HG03575 (cell line): Measurements from ENCODE around the gene ARIH2.

Source experiments
- ATAC-seq: cut with Tn5 transposase; IDR thresholded peaks from one replicate; pipeline ENCODE4 v1.9.1; 2021; ENCODE audit not compliant: unreplicated experiment, insufficient number of reproducible peaks, low FRiP score; ENCODE audit errors: extremely low read depth

Gene ARIH2

DNA sequence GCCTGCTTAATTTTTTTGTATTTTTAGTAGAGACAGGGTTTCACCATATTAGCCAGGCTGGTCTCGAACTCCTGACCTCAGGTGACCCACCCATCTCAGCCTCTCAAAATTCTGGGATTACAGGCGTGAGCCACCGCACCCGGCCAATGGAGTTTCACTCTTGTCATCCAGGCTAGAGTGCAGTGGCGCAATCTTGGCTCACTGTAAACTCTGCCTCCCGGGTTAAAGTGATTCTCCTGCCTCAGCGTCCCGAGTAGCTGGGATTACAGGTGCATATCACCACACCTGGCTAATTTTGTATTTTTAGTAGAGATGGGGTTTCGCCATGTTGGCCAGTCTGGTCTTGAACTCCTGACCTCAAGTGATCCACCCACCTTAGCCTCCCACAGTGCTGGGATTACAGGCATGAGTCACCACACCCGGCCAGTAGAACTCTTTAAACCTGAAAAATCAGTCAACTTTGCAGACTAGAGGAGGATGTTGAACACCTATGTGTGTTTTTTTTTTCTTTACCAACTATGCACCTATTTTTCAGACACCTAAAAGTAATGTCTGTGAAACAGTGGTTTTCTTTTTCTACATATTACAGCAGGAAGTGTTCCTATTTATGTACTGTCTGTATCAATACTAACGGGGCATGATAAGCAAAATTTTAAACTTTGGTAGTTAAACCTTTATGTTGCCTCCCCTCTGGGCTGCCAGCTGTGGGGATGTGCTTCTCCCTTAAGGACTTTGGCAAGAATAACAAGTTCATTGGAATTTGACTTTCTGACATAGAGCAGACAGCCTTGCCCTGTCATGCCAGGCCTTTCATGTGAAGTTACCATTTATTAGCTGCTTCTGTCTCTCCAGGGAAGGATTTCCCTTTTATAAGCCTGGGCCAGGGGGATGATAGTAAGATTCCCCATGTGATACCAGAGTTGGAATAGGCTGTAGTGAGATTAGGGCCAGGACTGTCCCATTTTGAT, 8.1 kb downstream of the ARIH2 start:
- no peak for ATAC-seq

DNA sequence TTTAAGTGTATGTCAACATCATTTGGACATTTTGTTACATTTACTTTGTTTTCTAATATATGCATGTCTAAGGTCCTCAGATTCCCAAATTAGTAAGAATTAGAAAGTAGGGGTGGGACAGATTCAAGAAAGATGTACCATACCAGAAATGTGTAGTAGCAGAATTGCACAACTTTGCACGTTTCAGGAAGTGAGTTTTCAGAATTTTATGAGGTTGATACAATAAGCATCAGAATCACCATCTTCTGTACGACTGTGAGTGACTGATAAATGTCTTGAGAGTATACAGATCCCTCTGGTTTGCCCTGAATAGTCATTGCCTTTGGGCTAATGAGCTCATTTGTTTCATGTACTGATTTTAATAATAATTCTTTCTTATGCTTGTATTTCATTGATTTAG, 9.3 kb downstream of the ARIH2 start:
- ATAC-seq = no peak

DNA sequence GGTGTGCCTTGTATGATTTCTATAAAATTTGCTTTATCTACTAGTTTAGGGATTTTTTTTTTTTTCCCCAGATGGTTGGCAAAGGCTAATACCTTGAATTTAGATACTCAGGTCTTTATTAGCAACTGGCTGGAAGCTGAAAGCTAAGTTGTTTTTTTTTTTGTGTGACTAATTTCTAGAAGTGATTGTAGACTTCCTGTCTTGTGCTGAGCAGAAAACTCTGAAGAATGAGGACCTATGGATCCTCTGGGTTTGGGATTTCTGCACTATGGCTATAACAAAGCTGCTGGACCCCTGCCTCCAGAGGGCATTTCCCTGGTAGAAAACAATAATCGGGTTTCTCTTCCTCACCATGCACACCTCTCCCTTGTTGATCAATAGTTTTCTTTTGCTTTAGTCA, 10.0 kb downstream of the ARIH2 start:
- ATAC-seq = no peak

DNA sequence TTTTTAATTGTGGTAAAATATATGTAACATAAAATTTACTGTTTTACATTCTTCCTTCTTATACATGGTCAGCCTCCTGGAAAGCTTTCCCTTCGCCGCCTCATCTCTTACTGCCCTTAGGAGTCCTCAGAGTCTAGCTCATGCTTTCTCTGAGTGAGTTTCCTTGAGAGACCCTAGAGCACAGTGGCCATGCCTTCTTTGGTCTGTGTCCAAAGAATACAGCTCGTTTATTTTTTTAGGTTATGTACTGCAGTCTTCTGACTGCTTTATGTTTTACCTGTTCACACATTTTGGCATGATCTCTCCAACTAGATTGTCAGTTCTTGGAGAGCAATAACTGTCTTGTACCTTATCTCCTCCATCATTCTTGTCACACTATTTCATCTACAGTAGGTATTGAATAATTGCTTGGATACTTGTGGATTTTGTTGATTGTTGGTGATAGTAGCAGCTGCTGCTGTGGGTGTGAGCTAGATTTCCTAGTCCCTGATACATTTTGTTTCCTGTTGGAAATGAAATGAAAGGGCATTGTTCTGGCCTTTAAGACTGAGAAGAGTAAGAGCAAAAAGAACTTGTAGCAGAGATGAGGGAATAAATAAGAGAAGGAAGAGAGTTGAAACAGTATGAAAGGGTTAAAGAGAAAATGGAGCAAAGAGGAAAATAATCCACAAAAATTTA, 10.9 kb downstream of the ARIH2 start:
- ATAC-seq = no peak

DNA sequence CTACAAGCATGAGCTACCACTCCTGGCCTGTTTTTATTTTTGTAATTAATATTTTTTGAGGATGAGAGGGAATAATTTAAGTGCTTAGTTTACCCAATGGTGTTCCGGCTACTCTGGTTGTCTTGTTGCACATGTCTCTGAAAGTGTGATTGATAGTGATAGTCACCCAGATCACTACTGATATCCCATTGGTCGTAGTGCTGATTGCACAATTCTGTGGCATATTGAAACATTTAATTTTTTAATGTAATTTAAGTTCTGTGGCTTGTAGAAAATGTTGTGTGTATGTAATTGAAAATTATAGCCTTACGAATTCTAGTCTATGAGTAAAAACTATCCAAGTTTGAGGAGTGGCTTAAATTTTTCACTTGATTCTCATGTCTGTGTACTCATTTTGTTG, 11.9 kb downstream of the ARIH2 start:
- no peak for ATAC-seq

DNA sequence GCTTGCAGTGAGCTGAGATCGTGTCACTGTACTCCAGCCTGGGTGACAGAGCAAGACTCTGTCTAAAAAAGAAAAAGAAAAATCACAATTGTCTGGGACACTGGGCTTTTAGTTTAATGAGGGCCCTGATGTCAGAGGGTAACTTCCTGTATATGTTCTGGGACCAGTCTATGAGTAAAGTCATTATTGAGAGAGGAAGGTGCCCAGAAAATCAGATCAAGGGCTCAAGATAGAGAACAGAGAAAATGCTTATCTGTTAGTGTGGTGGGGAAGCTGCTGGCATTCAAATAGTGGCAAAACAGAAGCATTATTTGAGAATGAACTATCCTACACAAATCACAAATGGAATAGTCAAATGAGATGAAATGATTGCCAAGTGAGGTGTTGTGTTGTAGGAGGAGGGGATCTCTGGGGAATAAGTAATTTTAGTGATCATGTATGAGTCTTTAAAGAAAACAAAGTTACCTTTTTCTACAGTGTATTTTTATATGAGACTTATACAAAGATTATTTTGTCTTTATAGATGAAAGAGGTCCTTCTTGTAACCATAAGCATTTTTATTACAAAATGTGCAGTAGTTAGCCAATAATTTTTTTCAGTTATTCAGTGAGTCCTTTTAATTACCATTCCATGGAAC, 13.4 kb downstream of the ARIH2 start:
- no peak for ATAC-seq

DNA sequence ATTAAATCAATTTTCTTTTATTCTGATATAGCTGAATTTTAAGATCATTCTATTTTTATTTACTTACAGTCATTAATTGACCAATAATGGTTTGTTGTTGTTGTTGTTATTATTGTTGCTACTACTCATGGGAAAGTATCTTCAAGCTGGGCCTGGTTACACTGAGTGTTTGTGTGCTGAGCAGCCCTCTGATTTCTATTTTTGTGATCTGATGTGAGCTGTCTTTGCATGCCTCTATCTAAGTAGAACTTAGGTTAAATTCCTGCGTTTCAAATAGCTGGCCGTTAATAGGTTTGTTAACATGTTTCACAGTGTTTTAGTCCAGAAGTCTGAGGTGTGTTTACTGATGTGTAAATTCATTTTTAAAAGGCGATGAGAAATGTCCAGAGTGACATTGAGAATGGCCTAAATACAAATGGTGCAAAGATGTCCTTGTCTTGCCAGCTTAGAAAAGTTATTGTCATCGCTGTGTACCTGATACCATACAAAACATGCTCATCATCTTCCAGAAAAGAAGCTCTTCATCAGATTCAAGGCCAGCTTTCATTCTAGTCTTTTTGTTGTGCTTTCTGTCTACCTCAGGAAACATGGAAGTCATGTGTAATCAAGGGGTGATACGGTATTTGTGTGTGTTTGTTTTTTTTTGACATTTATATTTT, 15.8 kb downstream of the ARIH2 start:
- no peak for ATAC-seq

DNA sequence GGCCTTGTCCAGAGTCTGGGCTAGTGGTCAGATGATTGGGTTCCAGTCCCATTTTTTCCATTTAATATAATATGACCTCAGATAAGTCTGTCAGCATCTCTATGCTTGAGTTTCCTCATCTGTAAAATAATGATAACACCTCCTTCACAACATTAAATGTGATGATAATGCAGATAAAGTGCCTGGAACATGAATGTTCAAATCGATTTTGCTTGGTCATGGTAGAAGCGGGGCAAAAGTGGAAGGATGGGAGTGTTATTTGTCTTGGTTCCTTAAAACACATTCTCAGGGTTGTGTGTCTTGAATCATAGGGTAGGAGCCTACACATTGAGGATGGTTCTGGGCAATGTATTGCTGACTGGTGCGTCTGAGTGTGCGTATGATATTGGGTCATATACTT, 16.9 kb downstream of the ARIH2 start:
- ATAC-seq = no peak

DNA sequence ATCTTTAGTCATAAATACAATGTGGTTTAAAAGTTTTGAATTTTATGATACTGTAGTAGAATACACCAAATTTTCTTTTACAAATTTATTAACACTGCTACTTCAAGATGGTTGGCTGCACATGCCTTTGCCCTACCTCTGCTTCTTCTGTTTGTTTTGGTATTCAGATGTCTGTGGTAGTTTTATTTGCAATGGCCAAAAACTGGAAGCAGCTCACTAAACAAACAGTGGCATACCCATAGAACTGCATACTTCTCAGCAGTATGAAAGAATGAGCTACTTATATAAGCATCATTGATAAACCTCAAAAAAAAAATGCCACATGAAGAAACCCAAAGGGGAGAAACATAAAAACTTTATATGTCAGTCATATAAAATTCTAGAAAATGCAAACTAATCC, 19.5 kb downstream of the ARIH2 start:
- no peak for ATAC-seq

DNA sequence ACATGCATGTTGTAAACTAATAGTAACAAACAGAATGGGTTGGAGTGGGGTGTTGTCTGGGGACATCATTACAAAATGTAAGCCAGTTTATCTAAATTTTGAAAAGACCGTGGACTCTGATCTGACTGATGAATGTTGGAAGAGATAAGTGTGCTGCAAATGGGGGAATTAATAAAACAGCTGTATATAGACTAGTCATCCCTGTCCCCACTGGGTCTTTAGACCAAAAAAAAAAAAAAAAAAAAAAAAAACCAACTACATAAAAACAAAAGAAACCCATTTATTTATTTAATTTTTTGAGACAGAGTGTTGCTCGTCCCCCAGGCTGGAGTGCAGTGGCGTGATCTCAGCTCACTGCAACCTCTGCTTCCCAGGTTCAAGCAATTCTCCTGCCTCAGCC, 20.0 kb downstream of the ARIH2 start:
- ATAC-seq = no peak

DNA sequence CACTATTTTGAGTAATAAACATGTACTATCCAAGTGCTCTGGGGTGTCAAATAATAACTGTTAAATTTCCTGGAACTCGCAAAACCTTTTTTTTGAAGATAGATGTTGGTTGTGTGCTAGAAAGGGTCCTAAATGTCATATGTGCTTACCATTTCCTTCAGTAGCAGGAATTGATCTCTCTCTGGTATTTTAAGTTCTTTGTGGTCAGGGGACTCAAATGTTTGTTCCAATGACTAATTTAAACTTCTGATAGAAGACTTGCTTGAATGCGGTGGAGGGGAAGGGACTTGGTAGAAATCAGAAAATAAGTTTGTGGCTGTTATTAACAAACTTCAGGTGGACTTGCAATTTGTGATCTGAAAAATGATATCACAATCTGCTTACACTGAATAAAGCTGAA, 26.8 kb downstream of the ARIH2 start:
- ATAC-seq = no peak

DNA sequence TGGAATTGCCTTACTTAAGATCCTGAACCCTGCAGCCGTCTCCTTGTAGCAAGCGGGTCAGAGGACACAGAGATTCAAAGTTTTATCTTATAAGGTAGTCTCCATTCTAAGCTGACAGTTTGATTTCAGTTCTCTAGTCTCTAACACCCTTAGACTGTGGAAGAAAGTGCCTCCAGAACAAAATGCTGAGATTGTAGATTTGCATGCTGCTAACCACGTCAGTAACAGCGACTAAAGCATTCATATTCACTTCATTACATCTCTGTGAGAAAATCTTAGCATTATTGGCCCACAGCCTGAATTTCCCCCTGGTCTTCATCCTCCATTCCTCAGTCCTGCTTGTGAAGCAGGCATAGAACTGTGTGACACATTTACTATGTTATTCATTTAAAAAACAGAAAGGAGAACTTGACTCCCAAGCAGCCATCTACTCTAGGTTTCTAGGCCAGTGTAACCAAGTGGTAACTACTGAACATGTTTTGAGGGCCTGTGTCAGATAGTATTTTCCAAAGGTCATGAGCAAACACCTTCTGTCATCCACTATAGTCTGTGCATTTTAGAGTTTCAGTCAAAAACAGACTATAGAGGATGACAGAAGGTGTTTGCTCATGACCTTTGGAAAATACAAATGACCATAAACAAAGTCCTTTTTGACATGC, 27.4 kb downstream of the ARIH2 start:
- no peak for ATAC-seq

DNA sequence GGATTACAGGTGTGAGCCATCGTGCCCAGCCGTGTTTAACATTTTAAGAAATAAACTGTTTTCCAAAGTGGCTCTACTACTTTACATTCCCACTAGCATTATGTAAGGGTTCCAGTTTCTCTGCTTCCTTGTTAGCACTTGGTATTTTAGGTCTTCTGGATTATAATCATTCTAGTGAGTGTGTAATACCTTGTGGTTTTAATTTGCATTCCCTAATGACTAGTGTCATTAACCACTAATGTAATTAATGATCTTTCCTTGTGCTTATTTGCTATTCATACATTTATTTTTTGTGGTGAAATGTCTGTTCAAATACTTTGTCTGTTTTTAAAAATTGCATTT, 30.7 kb downstream of the ARIH2 start:
- ATAC-seq = no peak

DNA sequence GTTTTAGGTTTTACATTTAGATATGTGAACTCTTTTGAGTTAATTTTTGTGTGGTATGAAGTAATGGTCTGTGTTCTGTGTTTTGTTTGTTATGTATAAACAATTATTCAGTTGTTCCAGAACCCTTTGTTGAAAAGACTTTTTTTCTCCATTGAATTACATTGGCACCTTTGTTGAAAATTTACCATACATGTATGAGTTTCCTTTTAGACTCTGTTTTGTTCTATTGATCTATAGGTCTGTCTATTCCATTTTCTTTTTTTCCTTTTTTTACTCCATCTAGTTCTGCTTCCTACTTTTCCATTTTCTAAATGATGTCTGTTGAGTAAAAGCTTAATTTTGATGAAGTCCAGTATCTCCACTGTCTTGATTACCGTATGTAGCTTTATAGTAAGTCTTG, 31.4 kb downstream of the ARIH2 start:
- ATAC-seq = no peak

DNA sequence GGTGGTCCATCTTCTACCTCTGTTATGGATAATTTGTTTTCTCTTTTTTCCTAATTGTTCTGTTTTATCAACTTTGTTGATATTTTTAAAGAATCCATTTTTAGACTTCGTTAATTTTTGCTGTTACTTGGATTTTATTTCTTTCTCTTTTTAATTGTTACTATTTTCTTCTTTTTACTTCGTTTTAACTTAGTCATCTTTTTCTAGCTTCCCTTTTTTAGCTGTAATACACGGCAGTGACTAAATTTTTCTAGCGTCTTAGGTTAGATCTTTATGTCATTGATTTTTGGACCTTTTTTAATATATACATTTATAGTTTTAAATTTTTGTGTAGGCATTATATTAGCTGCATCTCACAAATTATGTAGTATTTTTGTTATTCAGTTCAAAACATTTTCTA, 33.1 kb downstream of the ARIH2 start:
- no peak for ATAC-seq

DNA sequence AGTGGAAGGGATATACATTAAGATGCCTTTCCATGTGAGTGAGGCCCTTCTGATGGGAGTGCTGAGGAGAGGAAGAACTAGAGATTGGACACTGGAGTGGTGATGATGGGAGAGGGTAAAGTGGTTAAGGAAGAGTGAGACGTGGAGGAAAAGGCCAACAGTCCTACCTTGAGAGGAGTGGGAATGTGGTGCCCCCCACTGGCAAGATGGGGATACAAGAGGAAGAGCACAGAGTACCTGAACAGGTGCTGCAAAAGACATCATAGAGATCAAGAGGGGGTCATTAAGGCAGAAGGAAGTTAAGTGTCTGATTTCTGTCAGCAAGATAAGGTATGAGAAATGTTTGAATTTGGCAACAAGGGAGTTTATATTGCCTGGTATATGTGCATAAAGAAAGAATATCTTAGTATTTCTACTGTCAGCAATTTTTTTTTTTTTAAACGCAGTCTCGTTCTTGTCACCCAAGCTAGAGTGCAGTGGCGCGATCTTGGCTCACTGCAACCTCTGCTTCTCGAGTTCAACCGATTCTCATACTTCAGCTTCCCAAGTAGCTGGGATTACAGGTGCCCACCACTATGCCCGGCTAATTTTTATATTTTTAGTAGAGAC, 34.0 kb downstream of the ARIH2 start:
- no peak for ATAC-seq

DNA sequence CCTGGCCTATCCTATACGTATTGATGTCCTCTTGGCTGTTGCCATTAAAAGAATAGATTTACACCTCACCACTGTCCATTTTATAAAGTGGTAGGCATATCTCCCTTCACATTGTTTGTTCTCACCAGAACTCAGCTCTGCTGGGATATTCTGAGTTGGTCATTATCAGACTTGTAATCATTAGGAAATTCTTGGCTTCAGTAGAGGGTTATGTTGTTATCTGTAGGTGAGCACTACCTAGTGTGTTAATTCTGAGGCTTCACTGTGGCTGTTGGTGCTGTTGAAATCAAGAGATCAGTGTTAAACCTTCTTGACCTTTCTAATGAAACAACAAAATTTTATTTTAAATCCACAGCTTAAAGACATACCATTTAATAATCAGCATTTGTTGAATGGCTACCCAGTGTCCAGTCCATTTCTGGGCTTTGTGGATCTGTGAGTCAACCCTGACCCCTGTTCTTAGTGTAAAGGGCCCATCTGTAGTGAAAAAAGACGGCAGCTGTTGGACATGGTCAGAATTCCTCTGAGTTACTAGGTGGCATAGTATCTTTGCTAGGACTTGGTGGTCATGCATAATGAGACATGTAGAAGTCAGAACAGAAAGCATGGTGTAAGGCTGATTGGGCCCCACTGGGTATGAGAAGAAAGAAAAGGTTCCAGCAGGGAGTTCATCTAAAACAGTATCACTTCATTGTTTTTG, 38.5 kb downstream of the ARIH2 start:
- ATAC-seq = no peak

DNA sequence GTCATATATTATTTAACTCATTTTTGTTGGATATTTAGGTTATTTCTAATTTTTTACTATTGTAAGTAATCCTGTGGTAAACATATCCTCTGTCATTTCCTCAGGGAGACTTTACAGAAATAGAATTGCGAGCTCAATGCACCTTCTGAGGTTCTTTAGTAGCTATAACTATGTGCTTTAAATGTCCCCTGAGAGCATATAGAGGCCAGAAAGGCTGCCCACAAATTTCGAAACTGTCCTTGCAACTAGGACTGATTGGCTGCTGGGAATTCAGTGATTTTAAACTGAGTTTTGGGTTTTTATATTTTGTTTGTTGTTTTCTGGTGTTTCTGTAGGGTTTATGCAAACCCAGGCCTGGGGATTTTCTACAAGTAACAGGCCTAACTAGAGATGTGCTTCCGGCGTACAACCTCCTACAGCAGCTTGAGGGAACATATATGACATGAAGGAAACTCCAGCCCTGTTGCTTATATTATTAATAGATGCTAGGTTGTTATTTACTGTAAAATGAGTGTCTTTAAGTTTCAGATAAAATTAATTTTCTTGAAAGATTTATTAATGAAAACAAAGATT, 42.3 kb downstream of the ARIH2 start:
- ATAC-seq = no peak
